GOT3 (cell line): Measurements from ENCODE around the gene CYP1A1.
"Not testable (repeated sequence)": the region's sequence is repeated elsewhere in the genome, so short reads cannot be mapped to it uniquely, and the experiment has no call there.

ENCODE experiments used
- DNase-seq: peaks from one replicate; lab custom pipeline; 2025; ENCODE audit warnings: mixed read lengths; lab: John Stamatoyannopoulos, UW

Gene CYP1A1

DNA sequence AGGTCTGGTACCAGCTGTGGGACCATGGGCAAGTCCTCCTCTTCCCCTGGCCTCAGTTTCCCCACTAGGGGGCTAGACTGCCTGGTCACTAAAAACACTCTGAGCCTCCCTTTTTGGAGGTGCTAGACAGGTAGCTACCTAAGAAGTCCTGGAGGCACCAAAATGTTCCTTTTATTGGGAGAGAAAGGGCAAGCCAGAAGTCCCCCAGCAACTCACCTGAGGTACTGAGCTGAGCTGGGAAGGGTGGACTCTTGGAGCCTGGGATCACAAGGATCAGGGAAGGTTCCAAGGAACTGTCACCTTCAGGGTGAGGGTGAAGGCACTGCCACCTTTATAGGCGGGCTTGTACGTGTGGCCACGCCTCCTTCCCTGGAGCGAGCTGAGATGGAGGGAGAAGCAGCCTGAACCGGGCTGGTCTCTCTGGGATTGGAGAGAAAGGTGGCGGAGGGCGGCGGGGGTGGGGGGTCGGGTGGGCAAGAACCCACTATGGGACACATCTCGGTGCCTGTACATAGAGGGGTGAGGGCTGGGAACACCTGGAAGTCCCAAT lies at the start of gene CYP1A1:
TSS of gene CYP1A1 (minus strand) at position 304 of the 550 bp plus-strand sequence. CDS start 2,431 bp downstream, outside the sequence.
- no peak for DNase-seq

GRCh38 chr15:74773731-74774252 lies 48.5 kb upstream of the CYP1A1 start:
- DNase-seq, result no peak

DNA sequence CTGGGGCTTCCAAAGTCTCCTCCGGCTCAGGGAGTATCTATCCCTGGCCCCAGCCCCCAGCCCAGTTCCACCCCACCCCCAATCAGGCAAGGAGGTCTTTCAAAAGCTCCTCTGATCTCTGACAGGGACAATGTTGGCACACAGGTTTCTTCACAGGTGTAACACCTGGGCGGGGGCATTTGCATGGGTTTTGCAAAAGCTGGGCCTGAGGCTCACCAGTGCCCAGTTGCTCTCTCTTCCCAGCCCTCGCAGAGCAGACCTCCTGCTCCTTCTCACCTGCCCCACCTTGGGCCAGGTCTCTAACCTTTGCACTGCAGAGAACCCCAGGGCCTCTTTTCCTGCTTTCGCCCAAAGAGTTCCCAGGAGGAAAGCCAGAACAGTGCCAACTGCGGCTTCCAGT lies 48.0 kb upstream of the CYP1A1 start:
- no peak for DNase-seq

- DNase-seq, result no peak
Measured at GRCh38 chr15:74770211-74770903, 45.0 kb upstream of the CYP1A1 start.

- DNase-seq, result no peak
Measured at GRCh38 chr15:74769463-74770025, 44.2 kb upstream of the CYP1A1 start.

DNA sequence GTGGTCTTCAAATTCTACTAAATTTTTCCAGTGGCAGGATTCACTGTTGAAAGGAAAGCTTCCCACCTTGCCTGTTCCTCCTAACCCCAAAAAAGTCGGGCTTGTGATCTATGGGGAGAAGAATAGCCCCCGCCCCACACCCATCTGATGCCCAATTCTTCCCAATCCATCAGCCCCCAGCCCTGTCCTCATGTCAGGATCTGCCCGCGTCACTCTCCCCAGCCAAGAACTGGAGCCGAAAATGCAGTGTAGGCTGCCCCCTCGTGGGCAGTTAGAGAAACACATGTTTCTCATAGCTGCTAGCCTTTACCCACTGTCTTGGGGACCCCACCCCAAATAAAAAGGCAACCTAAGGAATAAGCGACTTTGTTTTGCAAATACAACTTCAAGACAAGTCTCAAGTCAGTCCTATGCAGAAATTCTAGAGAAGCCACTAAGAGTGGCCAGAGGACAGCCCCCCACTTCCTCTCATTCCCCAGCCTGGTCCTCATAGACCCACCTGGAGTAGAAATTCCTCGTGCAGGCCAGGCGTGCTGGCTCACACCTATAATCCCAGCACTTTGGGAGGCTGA lies 43.5 kb upstream of the CYP1A1 start:
- DNase-seq, result no peak

DNA sequence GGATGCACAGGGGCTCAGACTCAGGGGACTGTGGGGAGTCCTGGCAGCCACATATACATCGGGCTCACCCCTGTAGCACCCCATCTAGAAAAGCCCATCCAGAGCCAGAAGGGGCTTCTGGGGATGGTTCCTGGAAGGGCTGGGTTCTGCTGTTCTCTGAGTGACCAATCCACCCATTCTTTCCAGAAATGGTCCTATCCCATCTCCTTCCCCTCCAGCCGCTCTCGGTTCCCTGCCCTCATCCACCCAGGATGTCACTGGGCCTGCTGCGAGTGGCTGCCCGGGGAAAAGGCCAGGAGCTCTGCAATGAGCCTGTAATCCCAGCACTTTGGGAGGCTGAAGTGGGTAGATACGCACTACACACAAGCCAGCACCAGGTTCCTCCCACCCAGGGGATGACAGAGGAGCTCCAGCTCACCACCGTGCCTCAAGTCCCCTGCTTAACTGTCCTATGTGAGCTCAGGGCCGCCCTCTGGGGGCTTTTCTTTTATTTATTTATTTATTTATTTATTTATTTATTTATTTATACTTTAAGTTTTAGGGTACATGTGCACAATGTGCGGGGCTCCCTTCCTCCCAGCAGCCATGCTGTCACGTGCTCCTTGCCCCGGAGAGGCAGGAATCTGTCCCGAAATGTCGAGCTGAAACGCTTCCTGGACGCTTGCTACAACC lies 42.9 kb upstream of the CYP1A1 start:
- no peak for DNase-seq

DNA sequence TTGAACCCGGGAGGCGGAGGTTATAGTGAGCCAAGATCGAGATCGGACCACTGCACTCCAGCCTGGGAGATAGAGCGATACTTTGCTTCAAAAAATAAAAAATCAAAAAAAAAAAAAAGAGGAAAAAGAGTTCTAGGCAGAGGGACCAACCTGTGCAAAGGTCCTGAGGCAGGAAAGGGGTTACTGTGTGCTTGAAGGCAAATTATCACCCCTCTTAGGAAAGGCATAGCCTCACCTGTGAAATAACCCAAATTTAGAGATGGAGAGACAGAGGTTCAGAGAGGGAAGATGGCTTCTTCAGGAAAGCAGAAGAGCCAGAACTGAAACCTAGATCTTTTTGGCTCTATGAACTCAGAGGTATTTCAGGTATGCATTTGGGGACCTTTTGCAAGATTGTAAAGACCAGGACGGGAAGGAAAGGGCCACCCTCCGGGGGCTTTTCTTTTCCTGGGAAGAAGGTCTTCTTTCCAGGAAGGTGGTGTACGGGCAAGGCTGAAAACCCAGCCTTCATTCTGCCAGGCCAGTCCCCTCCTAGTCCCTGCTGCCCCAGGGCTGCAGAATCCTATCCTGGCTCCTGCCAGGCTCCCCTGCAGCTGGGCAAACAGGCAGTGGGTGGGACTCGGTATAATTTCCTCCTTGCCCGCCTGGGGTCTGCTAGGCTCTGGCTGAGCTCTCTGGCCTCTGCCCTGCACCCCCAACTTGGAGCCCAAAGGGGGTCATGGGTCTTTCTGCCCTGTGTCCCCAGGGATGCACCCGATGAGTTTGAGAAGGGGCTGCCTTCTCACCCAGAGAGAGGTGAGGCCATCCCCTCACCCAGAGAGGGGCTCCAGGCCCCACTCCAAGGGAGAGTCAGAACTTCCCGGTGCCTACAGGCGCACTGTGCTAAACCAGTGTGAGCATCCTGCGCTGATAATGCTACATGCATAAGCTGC lies 42.1 kb upstream of the CYP1A1 start:
- no peak for DNase-seq

DNA sequence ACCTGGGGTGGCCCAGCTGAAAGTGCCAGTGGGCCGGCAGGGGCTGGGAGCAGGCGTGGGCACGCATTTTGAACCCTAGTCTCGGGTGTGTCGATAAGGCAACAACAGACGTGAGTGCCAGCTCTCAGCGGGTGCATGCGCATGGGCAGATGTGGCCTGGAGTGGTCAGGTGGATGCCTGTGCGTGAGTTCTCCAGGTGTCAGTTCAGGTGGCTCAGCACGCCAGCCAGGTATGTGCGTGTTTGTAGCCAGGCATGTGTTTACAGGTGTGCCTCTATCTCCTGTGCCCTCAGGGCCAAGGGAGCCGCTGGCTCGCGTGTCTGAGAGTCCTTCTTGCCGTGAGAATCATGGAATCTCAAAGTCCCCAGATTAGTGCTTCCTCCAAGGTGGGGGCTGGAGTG lies 38.1 kb upstream of the CYP1A1 start:
- no peak for DNase-seq

GRCh38 chr15:74762791-74763150 lies 37.4 kb upstream of the CYP1A1 start:
- no peak for DNase-seq

- no peak for DNase-seq
Measured at GRCh38 chr15:74758736-74759135, 33.4 kb upstream of the CYP1A1 start.

GRCh38 chr15:74754593-74755215 lies 29.4 kb upstream of the CYP1A1 start:
- no peak for DNase-seq

DNA sequence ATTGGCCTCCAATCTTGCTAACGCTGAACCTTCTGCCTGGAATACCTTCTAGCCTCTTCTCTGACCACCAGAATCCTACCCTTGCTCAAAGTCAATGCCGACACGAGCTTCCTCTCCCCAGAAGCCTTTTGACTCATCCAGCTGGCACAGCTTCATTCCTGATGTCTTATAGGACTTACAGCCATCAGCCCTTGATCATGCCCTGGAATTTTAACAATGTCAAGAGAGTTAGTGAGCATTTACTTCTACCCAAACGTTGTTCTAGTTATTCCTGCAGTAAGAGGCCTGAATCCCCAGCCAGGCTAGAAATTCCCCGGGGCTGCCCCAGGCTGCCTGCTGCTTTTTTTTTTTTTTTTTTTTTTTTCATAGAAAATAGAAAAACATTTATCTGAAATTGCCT lies 27.2 kb upstream of the CYP1A1 start:
- no peak for DNase-seq

GRCh38 chr15:74752011-74752410 lies 26.7 kb upstream of the CYP1A1 start:
- DNase-seq, result no peak

- DNase-seq, result no peak
Measured at GRCh38 chr15:74750751-74751150, 25.4 kb upstream of the CYP1A1 start.

GRCh38 chr15:74749832-74750231 lies 24.5 kb upstream of the CYP1A1 start:
- no peak for DNase-seq

- no peak for DNase-seq
Measured at GRCh38 chr15:74748322-74748946, 23.1 kb upstream of the CYP1A1 start, which contains the start of gene CYP1A2. CYP1A2 (plus strand) TSS chr15:74748845; CDS start chr15:74749739, 894 bp downstream.

DNA sequence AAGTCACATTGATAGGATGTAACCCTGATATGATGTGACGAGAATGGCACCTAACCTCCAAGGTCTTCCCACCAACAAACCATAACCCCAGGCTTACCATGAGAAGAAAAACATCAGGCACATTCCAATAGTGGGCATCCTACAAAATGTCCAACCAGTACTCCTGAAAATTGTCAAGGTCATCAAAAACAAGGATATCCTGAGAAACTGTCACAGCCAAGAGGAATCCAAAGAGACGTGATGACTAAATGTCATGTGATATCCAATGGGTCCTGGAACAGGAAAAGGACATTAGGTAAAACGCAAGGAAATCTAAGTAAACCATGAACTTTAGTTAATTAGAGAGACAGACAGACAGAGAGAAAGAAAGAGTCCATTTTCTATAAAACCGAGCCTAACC lies 21.1 kb upstream of the CYP1A1 start:
- DNase-seq, result no peak

GRCh38 chr15:74742422-74742821 lies 17.1 kb upstream of the CYP1A1 start:
- no peak for DNase-seq

- DNase-seq, result not testable (repeated sequence)
Measured at GRCh38 chr15:74738239-74738638, 12.9 kb upstream of the CYP1A1 start.
